ENCODE results near the gene CDK2AP2.

- TF ChIP-seq CTCF (IDR thresholded peaks at IDR 0.05) (no peak), POLR2A (IDR thresholded peaks at IDR 0.05) (no peak)
These were observed 17.9 kb downstream of the CDK2AP2 start for GRCh38 chr11:67489885-67490726.
